ENCODE data around the gene ORM2. TPM values are rescaled to one million over a fixed set of nuclear protein-coding genes. Genes with fewer than 3 reads are reported as not detected.

The ORM2 gene
- total and polyA plus RNA-seq, 2 donors (not counting 1 experiment from before 2014, with no cell fraction given), result not detected

GRCh38 chr9:114334490-114334889 is 4.8 kb downstream of the ORM2 start:
- Histone ChIP-seq H3K9ac (ENCODE audit: low read length) (no peak overlapping the region), H3K27ac (ENCODE audit: low read length in 2 of 2) (no peak overlapping the region), H3K9me3 (ENCODE audit: control extremely low read depth in 1 of 3, control insufficient read depth in 2 of 3, insufficient read depth in 1 of 3, low read length in 2 of 3) (peaks cover 0 to 5% (median 0%) of the 10 kb centered on the region in 3 donors), H3K4me3 (ENCODE audit: control extremely low read depth in 1 of 5, extremely low read depth in 1 of 5, insufficient read depth in 1 of 5, low read depth in 2 of 5, low read length in 4 of 5) (no peak overlapping the region), H3K36me3 (replicated peaks in 1 of 2; ENCODE audit: control extremely low read depth in 1 of 2, control insufficient read depth in 1 of 2, extremely low read depth in 1 of 2, insufficient read depth in 2 of 2, low read length in 1 of 2) (peaks cover 16 to 49% of the 10 kb centered on the region in 2 experiments), H3K4me1 (ENCODE audit: control insufficient read depth in 2 of 2, insufficient read depth in 2 of 2, low read length in 2 of 2) (peaks cover 0 to 9% of the 10 kb centered on the region in 2 donors), H3K79me2 (ENCODE audit: control insufficient read depth, insufficient read depth, low read length) (no peaks in the 10 kb centered on the region), H3K27me3 (replicated peaks in 1 of 4; ENCODE audit: control extremely low read depth in 1 of 4, control insufficient read depth in 3 of 4, insufficient read depth in 4 of 4, low read length in 3 of 4) (no peaks in the 10 kb centered on the region), H3K4me2 (replicated peaks; ENCODE audit: low read depth, low read length, poor library complexity, severe bottlenecking) (no peak overlapping the region), H4K20me1 (ENCODE audit: control insufficient read depth, insufficient read depth, low read length, poor library complexity, severe bottlenecking) (peaks cover 27% of the 10 kb centered on the region), H2AFZ (ENCODE audit: insufficient read depth, low read depth, low read length, poor library complexity, severe bottlenecking) (no peak overlapping the region)
- H3K9me3 Mint-ChIP-seq (ENCODE audit: insufficient read depth), result no peaks in the 10 kb centered on the region
- POLR2A ChIA-PET, result no interaction called here
- H3K27me3 Mint-ChIP-seq, result no peaks in the 10 kb centered on the region
- DNase-seq (no peak), ATAC-seq (ENCODE audit: low read depth) (no peak)
- H3K4me1 Mint-ChIP-seq, result peaks cover 30% of the 10 kb centered on the region
- no peak overlapping the region for H3K4me3 Mint-ChIP-seq
- 96% methylated on average over 8 of the region's 9 CpGs for WGBS (ENCODE audit: insufficient coverage)
- CTCF ChIA-PET, result no interaction called here
- TF ChIP-seq EZH2 (IDR thresholded peaks at IDR 0.05; ENCODE audit: borderline replicate concordance, insufficient read depth, low read depth, low read length, poor library complexity, severe bottlenecking), result no peak
- TF ChIP-seq CTCF (IDR thresholded peaks at IDR 0.05), result no peak
- H3K27ac Mint-ChIP-seq, result peak overlapping the region; percentile 22
- intact Hi-C loops (cut with micrococcal nuclease), result no loop called here

GRCh38 chr9:114335745-114336144 is 6.1 kb downstream of the ORM2 start:
- peaks cover 31% of the 10 kb centered on the region for H4K20me1 ChIP-seq (ENCODE audit: control insufficient read depth, insufficient read depth, low read length, poor library complexity, severe bottlenecking)
- intact Hi-C loops (cut with micrococcal nuclease), result no loop called here

More at GRCh38 chr9:114335745-114336144, 6.1 kb downstream of the ORM2 start:
- no peak overlapping the region for H3K4me2 ChIP-seq (replicated peaks; ENCODE audit: low read depth, low read length, poor library complexity, severe bottlenecking)
- Mint-ChIP-seq H3K9me3 (ENCODE audit: insufficient read depth) (no peaks in the 10 kb centered on the region), H3K4me3 (no peak overlapping the region), H3K27me3 (no peaks in the 10 kb centered on the region), H3K4me1 (peaks cover 38% of the 10 kb centered on the region), H3K27ac (no peak overlapping the region)
- H3K27ac ChIP-seq (ENCODE audit: low read length in 2 of 2), result no peak overlapping the region
- TF ChIP-seq CTCF (IDR thresholded peaks at IDR 0.05) (no peak), EZH2 (IDR thresholded peaks at IDR 0.05; ENCODE audit: borderline replicate concordance, insufficient read depth, low read depth, low read length, poor library complexity, severe bottlenecking) (no peak)
- H3K9ac ChIP-seq (ENCODE audit: low read length), result no peak overlapping the region
- H3K4me1 ChIP-seq (ENCODE audit: control insufficient read depth in 2 of 2, insufficient read depth in 2 of 2, low read length in 2 of 2), result peaks cover 0 to 17% of the 10 kb centered on the region in 2 donors
- no peaks in the 10 kb centered on the region for H3K27me3 ChIP-seq (replicated peaks in 1 of 4; ENCODE audit: control extremely low read depth in 1 of 4, control insufficient read depth in 3 of 4, insufficient read depth in 4 of 4, low read length in 3 of 4)
- ChIA-PET POLR2A (interaction anchor here (0.7 kb wide), 1 partner anchor 116 kb away, joined by 7 read pairs; no protein-coding TSS in a partner anchor), CTCF (interaction anchor here (1.0 to 9.3 kb wide), 5 partner anchors 55 to 318 kb away, joined by 3 to 91 read pairs (median 4); no protein-coding TSS in a partner anchor)
- no peak for ATAC-seq (ENCODE audit: low read depth)
- peaks cover 0 to 5% (median 0%) of the 10 kb centered on the region in 3 donors for H3K9me3 ChIP-seq (ENCODE audit: control extremely low read depth in 1 of 3, control insufficient read depth in 2 of 3, insufficient read depth in 1 of 3, low read length in 2 of 3)
- H3K79me2 ChIP-seq (ENCODE audit: control insufficient read depth, insufficient read depth, low read length), result no peaks in the 10 kb centered on the region
- H3K36me3 ChIP-seq (replicated peaks in 1 of 2; ENCODE audit: control extremely low read depth in 1 of 2, control insufficient read depth in 1 of 2, extremely low read depth in 1 of 2, insufficient read depth in 2 of 2, low read length in 1 of 2), result peaks cover 17 to 61% of the 10 kb centered on the region in 2 experiments
- DNase-seq, result no peak
- no peak overlapping the region for H2AFZ ChIP-seq (ENCODE audit: insufficient read depth, low read depth, low read length, poor library complexity, severe bottlenecking)
- 83% methylated on average over 1 of the region's 2 CpGs for WGBS (ENCODE audit: insufficient coverage)
- H3K4me3 ChIP-seq (ENCODE audit: control extremely low read depth in 1 of 5, extremely low read depth in 1 of 5, insufficient read depth in 1 of 5, low read depth in 2 of 5, low read length in 4 of 5), result no peak overlapping the region
